GM12891 (cell line): ENCODE data around the gene NR1I3.

Source experiments
- PAX5 ChIP-seq: IDR thresholded peaks from 2 replicates; pipeline ENCODE4 v1.6.1; 2011; ENCODE audit warnings: low read length, moderate library complexity, mild to moderate bottlenecking; ENCODE audit not compliant: insufficient read depth, severe bottlenecking
- POLR2A ChIP-seq: IDR thresholded peaks from 2 replicates; pipeline ENCODE4 v1.6.1; 2011; ENCODE audit warnings: low read depth, low read length, control low read depth
- POLR2AphosphoS5 ChIP-seq: IDR thresholded peaks from 2 replicates; pipeline ENCODE4 v1.6.1; 2011; ENCODE audit warnings: low read depth, low read length, control low read depth
- POU2F2 ChIP-seq: IDR thresholded peaks from 2 replicates; pipeline ENCODE4 v1.6.1; 2011; ENCODE audit warnings: low read depth, mild to moderate bottlenecking, control low read depth, low read length, moderate library complexity
- TAF1 ChIP-seq: IDR thresholded peaks from 2 replicates; pipeline ENCODE4 v1.6.1; 2011; ENCODE audit warnings: low read depth, low read length, control low read depth

- TF ChIP-seq TAF1 (no peak), POLR2AphosphoS5 (no peak), POLR2A (no peak), POU2F2 (no peak), PAX5 (no peak)
Measured at GRCh38 chr1:161241682-161242081, 3.7 kb upstream of the NR1I3 start.
